Vagina (tissue), 2 donors: ENCODE results near the gene CDH19. TPM values are rescaled to one million over a fixed set of nuclear protein-coding genes. Genes with fewer than 3 reads are reported as not detected.

ENCODE experiments used
- DNase-seq, 2 donors: peaks; one replicate each; pipeline ENCODE4 v3.0.0-alpha.2; 2017; ENCODE audit errors: extremely low spot score in 2 of 2
- H3K27ac ChIP-seq: fragments of 200-600 bp; sonication (generic); one replicate; pipeline ENCODE4 v1.5.1; 2019
- H3K27me3 ChIP-seq: fragments of 200-600 bp; sonication (generic); one replicate; pipeline ENCODE4 v1.5.1; 2019
- H3K36me3 ChIP-seq, 2 donors: fragments of 200-600 bp; sonication (generic); one replicate each; pipeline ENCODE4 v1.5.1; 2017 to 2019
- H3K4me1 ChIP-seq: fragments of 200-600 bp; sonication (generic); one replicate; pipeline ENCODE4 v1.5.1; 2019
- H3K4me3 ChIP-seq, 2 donors: fragments of 200-600 bp; sonication (generic); 1 replicate in 1 of 2; 2 replicates in 1 of 2; pipeline ENCODE4 v1.5.1; 2016 to 2019
- H3K9me3 ChIP-seq: fragments of 200-600 bp; sonication (generic); one replicate; pipeline ENCODE4 v1.5.1; 2019
- POLR2A ChIP-seq, 2 donors: fragments of 450-650 bp; IDR thresholded peaks; one replicate each; pipeline ENCODE4 v1.6.1; 2017; ENCODE audit warnings: antibody characterized with exemption in 2 of 2, mild to moderate bottlenecking in 2 of 2, moderate library complexity in 2 of 2
- POLR2AphosphoS5 ChIP-seq, 2 donors: sonication (generic); formaldehyde crosslinking; IDR thresholded peaks; one replicate each; pipeline ENCODE4 v1.9.0; 2017; ENCODE audit warnings: antibody characterized with exemption in 2 of 2, mild to moderate bottlenecking in 2 of 2, low read depth in 1 of 2; ENCODE audit not compliant: insufficient read depth in 1 of 2
- intact Hi-C: fragments of 100-400 bp; cut with DNase I; formaldehyde crosslinking; loops from one replicate; pipeline ENCODE4 v1.15.1; 2023
- total RNA-seq: library from RNA; depleted of rRNA; stranded (reverse); fragments of >200 nt; gene quantifications from one replicate; pipeline ENCODE4 v1.2.3, GENCODE V29; 2016
- TF ChIP-seq, protein P1 (sequence below), 3 experiments: fragments of 450-650 bp in 2 of 3; fragments of 200-600 bp in 1 of 3; sonication (generic) in 1 of 3; IDR thresholded peaks; one replicate each; pipeline ENCODE4 v1.5.1; 2017 to 2019; ENCODE audit warnings: antibody characterized with exemption in 3 of 3, mild to moderate bottlenecking in 2 of 3, moderate library complexity in 2 of 3

CDH19 gene
- total RNA-seq, 1 donor from 2014 or later = 18.2 TPM

- Histone ChIP-seq H3K27me3 (no peaks in the 10 kb centered on the region), H3K4me1 (no peaks in the 10 kb centered on the region), H3K36me3 (no peaks in the 10 kb centered on the region), H3K4me3 (no peak overlapping the region), H3K9me3 (no peaks in the 10 kb centered on the region), H3K27ac (no peak overlapping the region)
- intact Hi-C loops = no loop called here
- TF ChIP-seq POLR2A (IDR thresholded peaks at IDR 0.05) (no peak), POLR2AphosphoS5 (IDR thresholded peaks at IDR 0.05; ENCODE audit: insufficient read depth in 1 of 2, low read depth in 1 of 2) (no peak)
- TF ChIP-seq, protein P1, sequence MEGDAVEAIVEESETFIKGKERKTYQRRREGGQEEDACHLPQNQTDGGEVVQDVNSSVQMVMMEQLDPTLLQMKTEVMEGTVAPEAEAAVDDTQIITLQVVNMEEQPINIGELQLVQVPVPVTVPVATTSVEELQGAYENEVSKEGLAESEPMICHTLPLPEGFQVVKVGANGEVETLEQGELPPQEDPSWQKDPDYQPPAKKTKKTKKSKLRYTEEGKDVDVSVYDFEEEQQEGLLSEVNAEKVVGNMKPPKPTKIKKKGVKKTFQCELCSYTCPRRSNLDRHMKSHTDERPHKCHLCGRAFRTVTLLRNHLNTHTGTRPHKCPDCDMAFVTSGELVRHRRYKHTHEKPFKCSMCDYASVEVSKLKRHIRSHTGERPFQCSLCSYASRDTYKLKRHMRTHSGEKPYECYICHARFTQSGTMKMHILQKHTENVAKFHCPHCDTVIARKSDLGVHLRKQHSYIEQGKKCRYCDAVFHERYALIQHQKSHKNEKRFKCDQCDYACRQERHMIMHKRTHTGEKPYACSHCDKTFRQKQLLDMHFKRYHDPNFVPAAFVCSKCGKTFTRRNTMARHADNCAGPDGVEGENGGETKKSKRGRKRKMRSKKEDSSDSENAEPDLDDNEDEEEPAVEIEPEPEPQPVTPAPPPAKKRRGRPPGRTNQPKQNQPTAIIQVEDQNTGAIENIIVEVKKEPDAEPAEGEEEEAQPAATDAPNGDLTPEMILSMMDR (IDR thresholded peaks at IDR 0.05) = no peak
- no peak for DNase-seq
Measured at GRCh38 chr18:66558773-66559172, 45.1 kb downstream of the CDH19 start.

- intact Hi-C loops = no loop called here
- H3K9me3 ChIP-seq = no peaks in the 10 kb centered on the region
- no peak for DNase-seq
- H3K27me3 ChIP-seq = no peaks in the 10 kb centered on the region
- TF ChIP-seq POLR2AphosphoS5 (IDR thresholded peaks at IDR 0.05; ENCODE audit: insufficient read depth in 1 of 2, low read depth in 1 of 2) (no peak), POLR2A (IDR thresholded peaks at IDR 0.05) (no peak)
- TF ChIP-seq, protein P1 (IDR thresholded peaks at IDR 0.05) = no peak
- no peak overlapping the region for H3K4me3 ChIP-seq
- no peak overlapping the region for H3K27ac ChIP-seq
- H3K36me3 ChIP-seq = no peaks in the 10 kb centered on the region
- no peaks in the 10 kb centered on the region for H3K4me1 ChIP-seq
Measured at GRCh38 chr18:66557091-66557490, 46.8 kb downstream of the CDH19 start.

DNA sequence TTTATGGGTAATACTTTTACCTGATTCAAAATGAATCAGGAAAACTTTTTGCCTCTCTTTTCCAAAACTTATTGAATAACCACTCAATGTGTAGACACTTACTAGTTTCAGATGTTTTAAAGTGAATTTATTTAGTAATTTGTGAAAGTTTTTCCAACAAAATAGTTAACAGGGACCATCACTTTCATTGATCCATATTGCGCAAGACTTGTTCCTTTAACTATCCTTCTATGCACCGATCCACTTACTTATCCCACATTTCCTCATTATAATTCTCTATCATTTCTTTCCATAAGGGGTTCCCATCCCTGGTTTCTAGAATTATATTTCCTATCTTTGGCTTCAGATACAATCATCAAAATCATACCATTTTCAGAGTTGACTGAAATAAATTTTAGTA is 48.3 kb downstream of the CDH19 start:
- H3K9me3 ChIP-seq = no peaks in the 10 kb centered on the region
- H3K36me3 ChIP-seq = no peaks in the 10 kb centered on the region
- no peak overlapping the region for H3K4me3 ChIP-seq
- DNase-seq = no peak
- H3K27me3 ChIP-seq = no peaks in the 10 kb centered on the region
- TF ChIP-seq POLR2AphosphoS5 (IDR thresholded peaks at IDR 0.05; ENCODE audit: insufficient read depth in 1 of 2, low read depth in 1 of 2) (no peak), POLR2A (IDR thresholded peaks at IDR 0.05) (no peak)
- TF ChIP-seq, protein P1 (IDR thresholded peaks at IDR 0.05) = no peak
- no peaks in the 10 kb centered on the region for H3K4me1 ChIP-seq
- intact Hi-C loops = no loop called here
- no peak overlapping the region for H3K27ac ChIP-seq

- H3K9me3 ChIP-seq = no peaks in the 10 kb centered on the region
- H3K27me3 ChIP-seq = no peaks in the 10 kb centered on the region
- intact Hi-C loops = no loop called here
- H3K4me3 ChIP-seq = no peak overlapping the region
- no peaks in the 10 kb centered on the region for H3K36me3 ChIP-seq
- H3K27ac ChIP-seq = no peak overlapping the region
- no peaks in the 10 kb centered on the region for H3K4me1 ChIP-seq
- DNase-seq = no peak
- no peak for TF ChIP-seq POLR2A (IDR thresholded peaks at IDR 0.05)
- TF ChIP-seq POLR2AphosphoS5 (IDR thresholded peaks at IDR 0.05; ENCODE audit: insufficient read depth in 1 of 2, low read depth in 1 of 2) = no peak
- TF ChIP-seq, protein P1 (IDR thresholded peaks at IDR 0.05) = no peak
Measured at GRCh38 chr18:66553824-66554223, 50.1 kb downstream of the CDH19 start.

GRCh38 chr18:66550366-66550765 is 53.5 kb downstream of the CDH19 start:
- Histone ChIP-seq H3K27me3 (no peaks in the 10 kb centered on the region), H3K27ac (no peak overlapping the region), H3K36me3 (no peaks in the 10 kb centered on the region), H3K4me3 (no peak overlapping the region), H3K9me3 (no peaks in the 10 kb centered on the region), H3K4me1 (no peaks in the 10 kb centered on the region)
- no peak for TF ChIP-seq POLR2AphosphoS5 (IDR thresholded peaks at IDR 0.05; ENCODE audit: insufficient read depth in 1 of 2, low read depth in 1 of 2)
- no peak for TF ChIP-seq POLR2A (IDR thresholded peaks at IDR 0.05)
- TF ChIP-seq, protein P1 (IDR thresholded peaks at IDR 0.05) = no peak
- intact Hi-C loops = no loop called here
- DNase-seq = no peak
